Liver (tissue), 9 donors: ENCODE results near the gene APOBEC3A. TPM values are rescaled to one million over a fixed set of nuclear protein-coding genes. Genes with fewer than 3 reads are reported as not detected.

ENCODE experiments used
- DNase-seq: peaks from one replicate; pipeline ENCODE4 v3.0.0-alpha.2; 2017; ENCODE audit warnings: low spot score
- H3K27ac ChIP-seq, 2 donors: one replicate each; pipeline ENCODE4 v1.7.0; 2013; ENCODE audit warnings: inconsistent platforms in 2 of 2, low read length in 2 of 2, control low read depth in 1 of 2, low read depth in 1 of 2, mild to moderate bottlenecking in 1 of 2
- H3K27me3 ChIP-seq, 4 donors: one replicate each; pipeline versions ENCODE4 v1.6.1 to v1.7.0; 2013; ENCODE audit warnings: low read length in 3 of 4, inconsistent platforms in 1 of 4, mild to moderate bottlenecking in 1 of 4, moderate library complexity in 1 of 4; ENCODE audit not compliant: control insufficient read depth in 4 of 4, insufficient read depth in 4 of 4
- H3K36me3 ChIP-seq, 4 donors: one replicate each; pipeline versions ENCODE4 v1.6.1 to v1.7.0; 2013; ENCODE audit warnings: low read length in 3 of 4, mild to moderate bottlenecking in 3 of 4, low read depth in 1 of 4, moderate library complexity in 1 of 4; ENCODE audit not compliant: control insufficient read depth in 4 of 4, insufficient read depth in 3 of 4
- H3K4me1 ChIP-seq, 4 donors: one replicate each; pipeline versions ENCODE4 v1.6.1 to v1.7.0; 2013; ENCODE audit warnings: low read length in 3 of 4, mild to moderate bottlenecking in 3 of 4, moderate library complexity in 1 of 4; ENCODE audit not compliant: control insufficient read depth in 4 of 4, insufficient read depth in 4 of 4
- H3K4me3 ChIP-seq, 3 donors: one replicate each; pipeline versions ENCODE4 v1.6.1 to v1.7.0; 2013; ENCODE audit warnings: low read length in 3 of 3, control low read depth in 1 of 3, low read depth in 1 of 3, mild to moderate bottlenecking in 1 of 3
- H3K9ac ChIP-seq, 2 donors: one replicate each; pipeline ENCODE4 v1.7.0; 2013; ENCODE audit warnings: low read length in 2 of 2, mild to moderate bottlenecking in 2 of 2, moderate library complexity in 2 of 2, control low read depth in 1 of 2, low read depth in 1 of 2
- H3K9me3 ChIP-seq, 4 donors: one replicate each; pipeline versions ENCODE4 v1.6.1 to v1.7.0; 2013; ENCODE audit warnings: low read length in 3 of 4; ENCODE audit not compliant: control insufficient read depth in 4 of 4
- EGR1 ChIP-seq, 2 donors: IDR thresholded peaks; 2 replicates each; pipeline ENCODE4 v1.6.1; 2016 to 2018; ENCODE audit warnings: antibody characterized with exemption in 2 of 2, low read depth in 2 of 2
- FOXA1 ChIP-seq: IDR thresholded peaks from 2 replicates; pipeline ENCODE4 v1.6.1; 2016; ENCODE audit warnings: antibody characterized with exemption
- GABPA ChIP-seq, 2 donors: IDR thresholded peaks in 1 of 2; conservative IDR thresholded peaks in 1 of 2; 2 replicates each; pipeline ENCODE4 v1.6.1; 2016; ENCODE audit warnings: antibody characterized with exemption in 2 of 2, mild to moderate bottlenecking in 1 of 2, moderate library complexity in 1 of 2
- HNF4A ChIP-seq, 2 donors: conservative IDR thresholded peaks; 2 replicates each; pipeline ENCODE4 v1.6.1; 2016; ENCODE audit warnings: antibody characterized with exemption in 2 of 2, mild to moderate bottlenecking in 2 of 2
- HNF4G ChIP-seq: IDR thresholded peaks from 2 replicates; pipeline ENCODE4 v1.6.1; 2016; ENCODE audit warnings: antibody characterized with exemption
- JUND ChIP-seq, 2 donors: IDR thresholded peaks; 2 replicates each; pipeline ENCODE4 v1.6.1; 2016; ENCODE audit warnings: antibody characterized with exemption in 2 of 2
- NR2F2 ChIP-seq: IDR thresholded peaks from 2 replicates; pipeline ENCODE4 v1.6.1; 2016; ENCODE audit warnings: antibody characterized with exemption
- RAD21 ChIP-seq, 2 donors: IDR thresholded peaks; 2 replicates each; pipeline ENCODE4 v1.6.1; 2016; ENCODE audit warnings: antibody characterized with exemption in 2 of 2, mild to moderate bottlenecking in 2 of 2
- RXRA ChIP-seq, 2 donors: IDR thresholded peaks; 2 replicates each; pipeline ENCODE4 v1.6.1; 2017 to 2018; ENCODE audit warnings: antibody characterized with exemption in 2 of 2, mild to moderate bottlenecking in 1 of 2
- SP1 ChIP-seq: IDR thresholded peaks from 2 replicates; pipeline ENCODE4 v1.6.1; 2018; ENCODE audit warnings: antibody characterized with exemption, mild to moderate bottlenecking
- TAF1 ChIP-seq: conservative IDR thresholded peaks from 2 replicates; pipeline ENCODE4 v1.6.1; 2016; ENCODE audit warnings: antibody characterized with exemption, mild to moderate bottlenecking
- YY1 ChIP-seq: IDR thresholded peaks from 2 replicates; pipeline ENCODE4 v1.6.1; 2016; ENCODE audit warnings: antibody characterized with exemption, mild to moderate bottlenecking
- WGBS: extraction: QIAGEN DNeasy Blood & Tissue Kit; methylation state at CpG from one replicate; pipeline ENCODE4 v1.1.7; 2013; 5-methylcytosine and 5-hydroxymethylcytosine counted together
- polyA plus RNA-seq, 2 donors: library from polyadenylated mRNA; stranded (reverse) in 1 of 2; unstranded in 1 of 2; fragments of 200-250 nt in 1 of 2; fragments of >200 nt in 1 of 2; fragmentation: Nextera tagmentation in 1 of 2; extraction: Ambion mirVana in 1 of 2; gene quantifications; one replicate each; pipeline versions ENCODE4 v1.2.1 to v1.2.3, GENCODE V29; 2013 to 2015
- total RNA-seq, 2 donors: library from RNA; depleted of rRNA; stranded (reverse); fragments of >200 nt; gene quantifications; one replicate each; pipeline ENCODE4 v1.2.3, GENCODE V29; 2014
- TF ChIP-seq, protein P1 (sequence below): fragments of 150-350 bp; IDR thresholded peaks from 2 replicates; pipeline ENCODE4 v1.5.1; 2017; ENCODE audit warnings: improper control_type of control experiment, low read depth, low read length; ENCODE audit not compliant: missing input control
- TF ChIP-seq, protein P2 (sequence below): IDR thresholded peaks from 2 replicates; pipeline ENCODE4 v1.6.1; 2016; ENCODE audit warnings: antibody characterized with exemption
- TF ChIP-seq, protein P3 (sequence below): IDR thresholded peaks from 2 replicates; pipeline ENCODE4 v1.6.1; 2016; ENCODE audit warnings: antibody characterized with exemption
- TF ChIP-seq, protein P4 (sequence below): IDR thresholded peaks from 2 replicates; pipeline ENCODE4 v1.6.1; 2016; ENCODE audit warnings: antibody characterized with exemption, mild to moderate bottlenecking
- TF ChIP-seq, protein P5 (sequence below): IDR thresholded peaks from 2 replicates; pipeline ENCODE4 v1.6.1; 2016; ENCODE audit warnings: antibody characterized with exemption
- donor health status: healthy.
- donor health status: healthy.
- donor health status: healthy.
- donor health status: healthy.
- donor health status: healthy.

Gene APOBEC3A
- total and polyA plus RNA-seq, 4 donors, result 0.26 to 8.7 (median 4.6) TPM

DNA sequence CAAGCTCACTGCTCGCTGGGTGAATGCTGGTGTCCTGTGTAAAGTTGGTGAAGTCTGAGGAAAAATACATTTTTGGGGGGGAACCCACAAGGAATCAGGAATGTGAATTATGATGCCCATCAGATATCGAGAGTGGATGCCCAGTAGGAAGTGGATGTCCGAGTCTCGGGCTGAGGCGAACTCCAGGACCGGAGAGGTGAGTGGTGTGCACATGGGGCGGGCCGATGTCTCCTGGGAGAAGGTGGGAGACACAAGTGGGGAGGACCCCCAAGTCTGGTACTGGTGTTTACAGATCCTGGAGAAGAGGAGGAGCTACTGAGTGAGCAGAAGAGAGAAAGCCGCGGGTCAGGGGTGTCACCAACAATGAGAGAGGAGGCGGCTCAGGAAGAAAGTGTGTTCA lies 19.2 kb upstream of the APOBEC3A start:
- 83% methylated on average over 11 of the region's 11 CpGs for WGBS
- Histone ChIP-seq H3K9ac (no peak overlapping the region), H3K9me3 (no peaks in the 10 kb centered on the region), H3K4me3 (no peak overlapping the region), H3K27ac (no peak overlapping the region), H3K4me1 (peaks cover 0 to 4% (median 0%) of the 10 kb centered on the region in 4 donors), H3K27me3 (peaks cover 0 to 5% (median under 1%) of the 10 kb centered on the region in 4 donors), H3K36me3 (no peaks in the 10 kb centered on the region)
- DNase-seq, result no peak
- TF ChIP-seq NR2F2 (no peak), FOXA1 (no peak), JUND (IDR thresholded peaks at IDR 0.05) (no peak), EGR1 (IDR thresholded peaks at IDR 0.05; ENCODE audit: low read depth in 2 of 2) (no peak), TAF1 (no peak), RAD21 (IDR thresholded peaks at IDR 0.05) (no peak), HNF4A (conservative IDR thresholded peaks at IDR 0.05) (no peak), RXRA (IDR thresholded peaks at IDR 0.05) (no peak), GABPA (IDR thresholded peaks at IDR 0.05 in 1 of 2, conservative IDR thresholded peaks at IDR 0.05 in 1 of 2) (no peak), SP1 (no peak), YY1 (no peak), HNF4G (no peak)
- TF ChIP-seq, protein P1, sequence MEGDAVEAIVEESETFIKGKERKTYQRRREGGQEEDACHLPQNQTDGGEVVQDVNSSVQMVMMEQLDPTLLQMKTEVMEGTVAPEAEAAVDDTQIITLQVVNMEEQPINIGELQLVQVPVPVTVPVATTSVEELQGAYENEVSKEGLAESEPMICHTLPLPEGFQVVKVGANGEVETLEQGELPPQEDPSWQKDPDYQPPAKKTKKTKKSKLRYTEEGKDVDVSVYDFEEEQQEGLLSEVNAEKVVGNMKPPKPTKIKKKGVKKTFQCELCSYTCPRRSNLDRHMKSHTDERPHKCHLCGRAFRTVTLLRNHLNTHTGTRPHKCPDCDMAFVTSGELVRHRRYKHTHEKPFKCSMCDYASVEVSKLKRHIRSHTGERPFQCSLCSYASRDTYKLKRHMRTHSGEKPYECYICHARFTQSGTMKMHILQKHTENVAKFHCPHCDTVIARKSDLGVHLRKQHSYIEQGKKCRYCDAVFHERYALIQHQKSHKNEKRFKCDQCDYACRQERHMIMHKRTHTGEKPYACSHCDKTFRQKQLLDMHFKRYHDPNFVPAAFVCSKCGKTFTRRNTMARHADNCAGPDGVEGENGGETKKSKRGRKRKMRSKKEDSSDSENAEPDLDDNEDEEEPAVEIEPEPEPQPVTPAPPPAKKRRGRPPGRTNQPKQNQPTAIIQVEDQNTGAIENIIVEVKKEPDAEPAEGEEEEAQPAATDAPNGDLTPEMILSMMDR, result no peak
- TF ChIP-seq, protein P2, sequence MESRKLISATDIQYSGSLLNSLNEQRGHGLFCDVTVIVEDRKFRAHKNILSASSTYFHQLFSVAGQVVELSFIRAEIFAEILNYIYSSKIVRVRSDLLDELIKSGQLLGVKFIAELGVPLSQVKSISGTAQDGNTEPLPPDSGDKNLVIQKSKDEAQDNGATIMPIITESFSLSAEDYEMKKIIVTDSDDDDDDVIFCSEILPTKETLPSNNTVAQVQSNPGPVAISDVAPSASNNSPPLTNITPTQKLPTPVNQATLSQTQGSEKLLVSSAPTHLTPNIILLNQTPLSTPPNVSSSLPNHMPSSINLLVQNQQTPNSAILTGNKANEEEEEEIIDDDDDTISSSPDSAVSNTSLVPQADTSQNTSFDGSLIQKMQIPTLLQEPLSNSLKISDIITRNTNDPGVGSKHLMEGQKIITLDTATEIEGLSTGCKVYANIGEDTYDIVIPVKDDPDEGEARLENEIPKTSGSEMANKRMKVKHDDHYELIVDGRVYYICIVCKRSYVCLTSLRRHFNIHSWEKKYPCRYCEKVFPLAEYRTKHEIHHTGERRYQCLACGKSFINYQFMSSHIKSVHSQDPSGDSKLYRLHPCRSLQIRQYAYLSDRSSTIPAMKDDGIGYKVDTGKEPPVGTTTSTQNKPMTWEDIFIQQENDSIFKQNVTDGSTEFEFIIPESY, result no peak
- TF ChIP-seq, protein P3, sequence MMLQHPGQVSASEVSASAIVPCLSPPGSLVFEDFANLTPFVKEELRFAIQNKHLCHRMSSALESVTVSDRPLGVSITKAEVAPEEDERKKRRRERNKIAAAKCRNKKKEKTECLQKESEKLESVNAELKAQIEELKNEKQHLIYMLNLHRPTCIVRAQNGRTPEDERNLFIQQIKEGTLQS, result no peak
- TF ChIP-seq, protein P4, sequence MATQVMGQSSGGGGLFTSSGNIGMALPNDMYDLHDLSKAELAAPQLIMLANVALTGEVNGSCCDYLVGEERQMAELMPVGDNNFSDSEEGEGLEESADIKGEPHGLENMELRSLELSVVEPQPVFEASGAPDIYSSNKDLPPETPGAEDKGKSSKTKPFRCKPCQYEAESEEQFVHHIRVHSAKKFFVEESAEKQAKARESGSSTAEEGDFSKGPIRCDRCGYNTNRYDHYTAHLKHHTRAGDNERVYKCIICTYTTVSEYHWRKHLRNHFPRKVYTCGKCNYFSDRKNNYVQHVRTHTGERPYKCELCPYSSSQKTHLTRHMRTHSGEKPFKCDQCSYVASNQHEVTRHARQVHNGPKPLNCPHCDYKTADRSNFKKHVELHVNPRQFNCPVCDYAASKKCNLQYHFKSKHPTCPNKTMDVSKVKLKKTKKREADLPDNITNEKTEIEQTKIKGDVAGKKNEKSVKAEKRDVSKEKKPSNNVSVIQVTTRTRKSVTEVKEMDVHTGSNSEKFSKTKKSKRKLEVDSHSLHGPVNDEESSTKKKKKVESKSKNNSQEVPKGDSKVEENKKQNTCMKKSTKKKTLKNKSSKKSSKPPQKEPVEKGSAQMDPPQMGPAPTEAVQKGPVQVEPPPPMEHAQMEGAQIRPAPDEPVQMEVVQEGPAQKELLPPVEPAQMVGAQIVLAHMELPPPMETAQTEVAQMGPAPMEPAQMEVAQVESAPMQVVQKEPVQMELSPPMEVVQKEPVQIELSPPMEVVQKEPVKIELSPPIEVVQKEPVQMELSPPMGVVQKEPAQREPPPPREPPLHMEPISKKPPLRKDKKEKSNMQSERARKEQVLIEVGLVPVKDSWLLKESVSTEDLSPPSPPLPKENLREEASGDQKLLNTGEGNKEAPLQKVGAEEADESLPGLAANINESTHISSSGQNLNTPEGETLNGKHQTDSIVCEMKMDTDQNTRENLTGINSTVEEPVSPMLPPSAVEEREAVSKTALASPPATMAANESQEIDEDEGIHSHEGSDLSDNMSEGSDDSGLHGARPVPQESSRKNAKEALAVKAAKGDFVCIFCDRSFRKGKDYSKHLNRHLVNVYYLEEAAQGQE, result no peak

DNA sequence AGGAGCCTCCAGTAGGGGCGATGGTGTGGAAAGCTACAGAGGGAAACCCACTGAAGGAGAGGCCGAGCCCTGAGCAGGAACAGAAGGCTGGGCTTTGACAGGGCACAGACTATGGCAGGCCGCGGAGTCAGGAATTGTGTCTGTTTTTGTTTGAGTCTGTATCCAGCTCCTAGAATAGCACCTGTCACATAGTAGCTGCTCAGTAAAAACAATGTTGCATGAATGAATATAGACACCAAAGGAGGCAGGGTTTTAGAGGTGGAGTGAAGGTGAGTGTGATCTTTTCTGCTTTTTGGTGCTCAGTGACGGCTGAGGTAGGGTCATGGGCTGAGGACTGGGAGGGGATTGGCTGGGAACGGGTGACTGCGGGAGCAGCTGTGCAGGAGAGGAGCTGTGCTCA lies 18.5 kb upstream of the APOBEC3A start:
- H3K4me1 ChIP-seq, result peaks cover 0 to 4% (median 0%) of the 10 kb centered on the region in 4 donors
- DNase-seq, result no peak
- TF ChIP-seq YY1 (no peak), RXRA (IDR thresholded peaks at IDR 0.05) (no peak), HNF4A (conservative IDR thresholded peaks at IDR 0.05) (no peak)
- TF ChIP-seq, protein P5, sequence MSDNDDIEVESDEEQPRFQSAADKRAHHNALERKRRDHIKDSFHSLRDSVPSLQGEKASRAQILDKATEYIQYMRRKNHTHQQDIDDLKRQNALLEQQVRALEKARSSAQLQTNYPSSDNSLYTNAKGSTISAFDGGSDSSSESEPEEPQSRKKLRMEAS, result no peak
- TF ChIP-seq, protein P3, result no peak
- TF ChIP-seq, protein P2, result no peak
- H3K27ac ChIP-seq, result no peak overlapping the region
- peaks cover 0 to 5% (median under 1%) of the 10 kb centered on the region in 4 donors for H3K27me3 ChIP-seq
- 85% methylated on average over 7 of the region's 7 CpGs for WGBS
- no peak overlapping the region for H3K9ac ChIP-seq
- no peaks in the 10 kb centered on the region for H3K9me3 ChIP-seq
- H3K36me3 ChIP-seq, result no peaks in the 10 kb centered on the region
- H3K4me3 ChIP-seq, result no peak overlapping the region
